IMR-90 (cell line): ENCODE measurements around the gene DCC. TPM values are rescaled to one million over a fixed set of nuclear protein-coding genes. Genes with fewer than 3 reads are reported as not detected.
A peak's percentile ranks its signal among the peaks of the same experiment; 100 is the strongest.

Experiments used
- ATAC-seq: fragments of 200-7000 bp; cut with Tn5 transposase; 2 replicates; pipeline ENCODE4 v1.9.1; 2020; ENCODE audit warnings: low read depth, mild to moderate bottlenecking, moderate library complexity
- BruUV-seq: library from RNA; stranded (reverse); fragments of 400-500 nt; replicated peaks from 2 replicates; lab custom pipeline; 2021; lab: Mats Ljungman, UMichigan
- CTCF ChIA-PET: fragments of 300-600 bp; formaldehyde crosslinking; extraction: SDS; loops from one replicate; lab custom pipeline; 2021; ENCODE audit warnings: antibody characterized with exemption; lab: Yijun Ruan, JAX
- POLR2A ChIA-PET: fragments of 300-600 bp; sonication (Branson Sonifier 250); formaldehyde crosslinking; loops from one replicate; lab custom pipeline; 2022; ENCODE audit warnings: antibody characterized with exemption; ENCODE audit not compliant: unreplicated experiment; lab: Charles Lee
- DNase-seq: peaks from one replicate; pipeline ENCODE4 v3.0.0; 2013
- H2AFZ ChIP-seq: replicated peaks from 2 replicates; pipeline ENCODE3; 2013; ENCODE audit warnings: low read length, mild to moderate bottlenecking; ENCODE audit not compliant: poor library complexity
- H2AK5ac ChIP-seq: 2 replicates; pipeline ENCODE4 v1.6.1; 2013; ENCODE audit warnings: low read depth, low read length, inconsistent platforms
- H2AK9ac ChIP-seq: replicated peaks from 2 replicates; pipeline ENCODE3; 2013; ENCODE audit warnings: mild to moderate bottlenecking, low read depth, low read length, moderate library complexity; ENCODE audit not compliant: poor library complexity
- H2BK120ac ChIP-seq: 2 replicates; pipeline ENCODE4 v1.6.1; 2013; ENCODE audit warnings: low read depth, low read length, inconsistent platforms
- H2BK15ac ChIP-seq: 3 replicates; pipeline ENCODE4 v1.6.1; 2013; ENCODE audit warnings: low read depth, low read length, inconsistent platforms
- H2BK20ac ChIP-seq: 2 replicates; pipeline ENCODE4 v1.6.1; 2013; ENCODE audit warnings: low read depth, mild to moderate bottlenecking, inconsistent platforms, low read length, moderate library complexity
- H2BK5ac ChIP-seq: 2 replicates; pipeline ENCODE4 v1.6.1; 2013; ENCODE audit warnings: mild to moderate bottlenecking, low read depth, low read length, inconsistent platforms; ENCODE audit not compliant: poor library complexity, severe bottlenecking
- H3K14ac ChIP-seq: replicated peaks from 2 replicates; pipeline ENCODE4 v1.6.1; 2013; ENCODE audit warnings: low read depth, low read length, inconsistent platforms
- H3K18ac ChIP-seq: 2 replicates; pipeline ENCODE4 v1.6.1; 2013; ENCODE audit warnings: low read depth, low read length, control low read depth
- H3K23ac ChIP-seq: 2 replicates; pipeline ENCODE4 v1.6.1; 2013; ENCODE audit warnings: low read depth, low read length, inconsistent platforms
- H3K27ac ChIP-seq: 2 replicates; pipeline ENCODE4 v1.5.1; 2013; ENCODE audit warnings: mild to moderate bottlenecking, control low read depth, low read length; ENCODE audit not compliant: insufficient read depth
- H3K27me3 ChIP-seq: 2 replicates; pipeline ENCODE4 v1.6.1; 2013; ENCODE audit warnings: low read length; ENCODE audit not compliant: control insufficient read depth, insufficient read depth
- H3K36me3 ChIP-seq: 2 replicates; pipeline ENCODE4 v1.6.1; 2013; ENCODE audit warnings: low read length, mixed read lengths; ENCODE audit not compliant: control insufficient read depth, insufficient read depth
- H3K4ac ChIP-seq: 2 replicates; pipeline ENCODE4 v1.6.1; 2013; ENCODE audit warnings: low read depth, low read length, inconsistent platforms
- H3K4me1 ChIP-seq: 2 replicates; pipeline ENCODE4 v1.6.1; 2013; ENCODE audit warnings: low read length, mixed read lengths; ENCODE audit not compliant: control insufficient read depth, insufficient read depth
- H3K4me2 ChIP-seq: 2 replicates; pipeline ENCODE4 v1.6.1; 2013; ENCODE audit warnings: low read depth, mild to moderate bottlenecking, control low read depth, low read length, moderate library complexity
- H3K4me3 ChIP-seq: 2 replicates; pipeline ENCODE4 v1.5.1; 2013; ENCODE audit warnings: low read depth, mild to moderate bottlenecking, control low read depth, low read length, moderate library complexity; ENCODE audit not compliant: insufficient read depth
- H3K56ac ChIP-seq: 2 replicates; pipeline ENCODE4 v1.6.1; 2013; ENCODE audit warnings: low read length, inconsistent platforms; ENCODE audit not compliant: insufficient read depth; ENCODE audit errors: extremely low read depth
- H3K79me1 ChIP-seq, 2 experiments: 2 replicates each; pipeline ENCODE4 v1.6.1; 2013; ENCODE audit warnings: low read length in 2 of 2, inconsistent platforms in 1 of 2, low read depth in 1 of 2
- H3K9ac ChIP-seq: 2 replicates; pipeline ENCODE4 v1.6.1; 2013; ENCODE audit warnings: low read depth, low read length, control low read depth
- H3K9me1 ChIP-seq: 2 replicates; pipeline ENCODE4 v1.6.1; 2013; ENCODE audit warnings: low read length, inconsistent platforms; ENCODE audit not compliant: insufficient read depth
- H3K9me3 ChIP-seq: 2 replicates; pipeline ENCODE4 v1.6.1; 2013; ENCODE audit warnings: low read length; ENCODE audit not compliant: control insufficient read depth, insufficient read depth
- H4K20me1 ChIP-seq: 2 replicates; pipeline ENCODE4 v1.6.1; 2013; ENCODE audit warnings: low read length, inconsistent platforms; ENCODE audit not compliant: insufficient read depth
- H4K5ac ChIP-seq: 2 replicates; pipeline ENCODE4 v1.6.1; 2013; ENCODE audit warnings: mild to moderate bottlenecking, low read depth, low read length, control low read depth
- H4K8ac ChIP-seq, 2 experiments: 2 replicates each; pipeline ENCODE4 v1.6.1; 2013; ENCODE audit warnings: low read depth in 2 of 2, low read length in 2 of 2, control low read depth in 1 of 2, inconsistent platforms in 1 of 2
- H4K91ac ChIP-seq: 2 replicates; pipeline ENCODE4 v1.6.1; 2013; ENCODE audit warnings: low read depth, low read length, inconsistent platforms; ENCODE audit not compliant: insufficient read depth
- BHLHE40 ChIP-seq: fragments of 150-350 bp; IDR thresholded peaks from 2 replicates; pipeline ENCODE4 v1.6.1; 2016; ENCODE audit warnings: mild to moderate bottlenecking, low read depth, low read length
- CEBPB ChIP-seq: IDR thresholded peaks from 2 replicates; pipeline ENCODE4 v1.6.1; 2012; ENCODE audit warnings: low read depth, low read length, improper control_type of control experiment
- CHD1 ChIP-seq: IDR thresholded peaks from 2 replicates; pipeline ENCODE4 v1.6.1; 2012; ENCODE audit warnings: low read depth, low read length, improper control_type of control experiment
- FOS ChIP-seq: fragments of 150-350 bp; IDR thresholded peaks from 2 replicates; pipeline ENCODE4 v1.6.1; 2016; ENCODE audit warnings: low read depth, low read length
- MAFK ChIP-seq: IDR thresholded peaks from 2 replicates; pipeline ENCODE4 v1.6.1; 2012; ENCODE audit warnings: low read depth, low read length, improper control_type of control experiment
- MAZ ChIP-seq: IDR thresholded peaks from 2 replicates; pipeline ENCODE4 v1.6.1; 2012; ENCODE audit warnings: low read depth, mild to moderate bottlenecking, low read length, improper control_type of control experiment, moderate library complexity, borderline replicate concordance
- MXI1 ChIP-seq: IDR thresholded peaks from 2 replicates; pipeline ENCODE4 v1.6.1; 2012; ENCODE audit warnings: low read depth, mild to moderate bottlenecking, low read length, moderate library complexity, borderline replicate concordance
- NFE2L2 ChIP-seq: fragments of 150-350 bp; IDR thresholded peaks from 2 replicates; pipeline ENCODE4 v1.6.1; 2016; ENCODE audit warnings: low read depth, mild to moderate bottlenecking, low read length
- POLR2A ChIP-seq: IDR thresholded peaks from 2 replicates; pipeline ENCODE4 v1.6.1; 2012; ENCODE audit warnings: mild to moderate bottlenecking, low read depth, low read length
- RAD21 ChIP-seq: IDR thresholded peaks from 2 replicates; pipeline ENCODE4 v1.6.1; 2012; ENCODE audit warnings: low read length, improper control_type of control experiment
- RCOR1 ChIP-seq: IDR thresholded peaks from 2 replicates; pipeline ENCODE4 v1.6.1; 2012; ENCODE audit warnings: mild to moderate bottlenecking, low read length, improper control_type of control experiment; ENCODE audit not compliant: insufficient replicate concordance
- RFX5 ChIP-seq: IDR thresholded peaks from 2 replicates; pipeline ENCODE4 v1.8.0; 2012; ENCODE audit warnings: low read depth, mild to moderate bottlenecking, low read length, moderate library complexity
- SMC3 ChIP-seq: fragments of 150-350 bp; IDR thresholded peaks from 2 replicates; pipeline ENCODE4 v1.6.1; 2016; ENCODE audit warnings: low read depth, mild to moderate bottlenecking, antibody characterized with exemption, low read length, moderate library complexity
- WGBS, 2 experiments: methylation state at CpG; one replicate each; pipeline versions ENCODE4 v1.1.5 to v1.1.7; 2013; ENCODE audit warnings: missing lambda C conversion rate in 2 of 2; ENCODE audit not compliant: insufficient read length in 1 of 2; ENCODE audit errors: extremely low coverage in 2 of 2; 5-methylcytosine and 5-hydroxymethylcytosine counted together
- dilution Hi-C: fragments of 300-500 bp; cut with HindIII; formaldehyde crosslinking; loops from one replicate; pipeline ENCODE4 v1.14.3; 2018; ENCODE audit warnings: low sequenced_read_pairs; ENCODE audit not compliant: unreplicated experiment
- in situ Hi-C: fragments of 300-500 bp; cut with MboI; formaldehyde crosslinking; loops from 3 replicates; pipeline ENCODE4 v1.14.3; 2019; ENCODE audit warnings: low sequenced_read_pairs, inconsistent platforms, mixed read lengths
- intact Hi-C: fragments of 100-400 bp; cut with micrococcal nuclease; formaldehyde crosslinking; loops from 2 replicates; pipeline ENCODE4 v1.10.0; 2022
- polyA plus RNA-seq, 3 experiments: library from polyadenylated mRNA; depleted of rRNA; stranded (reverse); fragments of >200 nt; gene quantifications; 2 replicates each; pipeline ENCODE4 v1.2.3, GENCODE V29; 2012; ENCODE audit warnings: low replicate concordance in 1 of 3
- total RNA-seq: library from RNA; depleted of rRNA; stranded (reverse); fragments of >200 nt; gene quantifications from 2 replicates; pipeline ENCODE4 v1.2.3, GENCODE V29; 2012
- TF ChIP-seq, protein P1 (sequence below): fragments of 150-350 bp; IDR thresholded peaks from 2 replicates; pipeline ENCODE4 v1.6.1; 2016; ENCODE audit warnings: low read depth, mild to moderate bottlenecking, low read length, moderate library complexity, borderline replicate concordance
- TF ChIP-seq, protein P2 (sequence below): conservative IDR thresholded peaks from 2 replicates; pipeline ENCODE4 v1.5.1; 2012; ENCODE audit warnings: mild to moderate bottlenecking, low read depth, low read length, improper control_type of control experiment
- TF ChIP-seq, protein P3 (sequence below): fragments of 150-350 bp; IDR thresholded peaks from 2 replicates; pipeline ENCODE4 v1.6.1; 2017; ENCODE audit warnings: mild to moderate bottlenecking, antibody characterized with exemption, low read length, low read depth

The DCC gene
- total and polyA plus RNA-seq, 2 of the 4 experiments (the other 2 are of a cell fraction) = 0.31 to 0.54 TPM

- no peaks in the 10 kb centered on the region for H3K9me1 ChIP-seq
- no peaks in the 10 kb centered on the region for H3K36me3 ChIP-seq
- peak; percentile 2 for DNase-seq
- no peak overlapping the region for H3K18ac ChIP-seq
- TF ChIP-seq MXI1 (no peak), RFX5 (no peak), CHD1 (no peak), SMC3 (no peak), MAFK (no peak), POLR2A (no peak), RAD21 (no peak), CEBPB (no peak), FOS (no peak), BHLHE40 (no peak), RCOR1 (no peak), MAZ (no peak), NFE2L2 (no peak)
- TF ChIP-seq, protein P1, sequence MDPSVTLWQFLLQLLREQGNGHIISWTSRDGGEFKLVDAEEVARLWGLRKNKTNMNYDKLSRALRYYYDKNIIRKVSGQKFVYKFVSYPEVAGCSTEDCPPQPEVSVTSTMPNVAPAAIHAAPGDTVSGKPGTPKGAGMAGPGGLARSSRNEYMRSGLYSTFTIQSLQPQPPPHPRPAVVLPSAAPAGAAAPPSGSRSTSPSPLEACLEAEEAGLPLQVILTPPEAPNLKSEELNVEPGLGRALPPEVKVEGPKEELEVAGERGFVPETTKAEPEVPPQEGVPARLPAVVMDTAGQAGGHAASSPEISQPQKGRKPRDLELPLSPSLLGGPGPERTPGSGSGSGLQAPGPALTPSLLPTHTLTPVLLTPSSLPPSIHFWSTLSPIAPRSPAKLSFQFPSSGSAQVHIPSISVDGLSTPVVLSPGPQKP = no peak
- TF ChIP-seq, protein P2, sequence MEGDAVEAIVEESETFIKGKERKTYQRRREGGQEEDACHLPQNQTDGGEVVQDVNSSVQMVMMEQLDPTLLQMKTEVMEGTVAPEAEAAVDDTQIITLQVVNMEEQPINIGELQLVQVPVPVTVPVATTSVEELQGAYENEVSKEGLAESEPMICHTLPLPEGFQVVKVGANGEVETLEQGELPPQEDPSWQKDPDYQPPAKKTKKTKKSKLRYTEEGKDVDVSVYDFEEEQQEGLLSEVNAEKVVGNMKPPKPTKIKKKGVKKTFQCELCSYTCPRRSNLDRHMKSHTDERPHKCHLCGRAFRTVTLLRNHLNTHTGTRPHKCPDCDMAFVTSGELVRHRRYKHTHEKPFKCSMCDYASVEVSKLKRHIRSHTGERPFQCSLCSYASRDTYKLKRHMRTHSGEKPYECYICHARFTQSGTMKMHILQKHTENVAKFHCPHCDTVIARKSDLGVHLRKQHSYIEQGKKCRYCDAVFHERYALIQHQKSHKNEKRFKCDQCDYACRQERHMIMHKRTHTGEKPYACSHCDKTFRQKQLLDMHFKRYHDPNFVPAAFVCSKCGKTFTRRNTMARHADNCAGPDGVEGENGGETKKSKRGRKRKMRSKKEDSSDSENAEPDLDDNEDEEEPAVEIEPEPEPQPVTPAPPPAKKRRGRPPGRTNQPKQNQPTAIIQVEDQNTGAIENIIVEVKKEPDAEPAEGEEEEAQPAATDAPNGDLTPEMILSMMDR = no peak
- TF ChIP-seq, protein P3, sequence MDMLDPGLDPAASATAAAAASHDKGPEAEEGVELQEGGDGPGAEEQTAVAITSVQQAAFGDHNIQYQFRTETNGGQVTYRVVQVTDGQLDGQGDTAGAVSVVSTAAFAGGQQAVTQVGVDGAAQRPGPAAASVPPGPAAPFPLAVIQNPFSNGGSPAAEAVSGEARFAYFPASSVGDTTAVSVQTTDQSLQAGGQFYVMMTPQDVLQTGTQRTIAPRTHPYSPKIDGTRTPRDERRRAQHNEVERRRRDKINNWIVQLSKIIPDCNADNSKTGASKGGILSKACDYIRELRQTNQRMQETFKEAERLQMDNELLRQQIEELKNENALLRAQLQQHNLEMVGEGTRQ = no peak
- H3K9ac ChIP-seq = no peak overlapping the region
- in situ Hi-C loops (no loop called here), dilution Hi-C loops (no loop called here), intact Hi-C loops (no loop called here)
- ChIA-PET CTCF (no interaction called here), POLR2A (no interaction called here)
- H3K14ac ChIP-seq = no peak overlapping the region
- no peak overlapping the region for H3K23ac ChIP-seq
- no peak for ATAC-seq
- no peak overlapping the region for H2AK9ac ChIP-seq
- no CpG with 5 or more reads among the region's 2 CpGs for WGBS, 2 experiments
- H3K27ac ChIP-seq = no peak overlapping the region
- no peak overlapping the region for H4K8ac ChIP-seq
- peaks cover 2% of the 10 kb centered on the region for H3K9me3 ChIP-seq
- H3K56ac ChIP-seq = no peak overlapping the region
- no peak overlapping the region for H4K91ac ChIP-seq
- H3K4me2 ChIP-seq = no peak overlapping the region
- H2BK5ac ChIP-seq = no peak overlapping the region
- H3K27me3 ChIP-seq = no peaks in the 10 kb centered on the region; the same call in 1 of the 2 replicates
- no peak overlapping the region for H2BK20ac ChIP-seq
- no peak overlapping the region for H2BK15ac ChIP-seq
- no peak overlapping the region for H3K4ac ChIP-seq
- no TSS peak for BruUV-seq
- H3K4me1 ChIP-seq = no peaks in the 10 kb centered on the region
- no peak overlapping the region for H3K4me3 ChIP-seq
- H4K20me1 ChIP-seq = no peaks in the 10 kb centered on the region
- H2BK120ac ChIP-seq = no peak overlapping the region
- H2AK5ac ChIP-seq = no peak overlapping the region
- H3K79me1 ChIP-seq = no peaks in the 10 kb centered on the region
- no peak overlapping the region for H4K5ac ChIP-seq
- H2AFZ ChIP-seq = no peak overlapping the region
Measured at GRCh38 chr18:52343138-52343537, 3.1 kb downstream of the DCC start.
